ENCODE results near the gene POU2AF1.
"Not testable (repeated sequence)": the region's sequence is repeated elsewhere in the genome, so short reads cannot be mapped to it uniquely, and the experiment has no call there.

POU2AF1 gene

DNA sequence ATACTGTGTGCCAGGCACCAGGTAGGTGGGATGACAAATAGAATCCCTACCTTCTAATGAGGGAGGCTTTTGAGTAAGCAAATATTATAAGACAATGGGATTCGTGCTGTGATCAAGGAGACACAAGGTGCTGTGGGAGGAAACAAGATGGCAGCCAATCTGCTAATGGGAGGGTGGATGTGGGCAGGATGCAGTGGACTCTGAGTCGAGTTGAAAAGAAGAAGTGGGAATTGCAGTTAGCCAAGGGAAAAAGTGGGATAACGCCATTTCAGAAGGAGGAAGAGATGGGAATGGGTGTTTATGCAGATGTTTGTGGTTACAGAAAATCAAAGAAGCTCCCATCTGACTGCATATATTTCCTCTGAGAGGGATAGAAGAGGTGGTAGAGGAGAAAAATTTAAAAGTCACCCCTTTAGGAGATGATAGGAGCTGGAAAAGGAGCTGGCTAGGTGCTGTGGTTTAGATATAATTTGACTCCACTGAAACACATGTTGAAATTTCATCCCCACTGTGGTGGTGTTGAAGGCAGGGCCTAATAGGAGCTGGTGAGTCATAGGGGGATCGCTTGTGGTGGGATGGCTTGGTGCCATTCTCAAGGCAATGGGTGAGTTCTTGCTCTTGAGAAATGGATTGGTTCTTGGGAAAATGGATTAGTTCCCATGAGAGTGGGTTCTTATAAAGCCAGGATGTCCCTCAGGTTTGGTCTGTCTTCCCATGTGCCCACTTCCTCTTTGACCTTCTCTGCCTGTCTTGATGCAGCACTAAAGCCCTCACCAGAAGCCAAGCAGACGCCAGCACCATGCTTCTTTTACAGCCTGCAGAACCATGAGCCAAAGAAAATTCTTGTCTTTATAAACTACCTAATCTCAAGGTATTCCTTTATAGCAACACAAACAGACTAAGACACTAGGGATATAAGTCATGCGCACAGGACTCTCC lies 30.0 kb upstream of the POU2AF1 start:
- no peak for DNase-seq

DNA sequence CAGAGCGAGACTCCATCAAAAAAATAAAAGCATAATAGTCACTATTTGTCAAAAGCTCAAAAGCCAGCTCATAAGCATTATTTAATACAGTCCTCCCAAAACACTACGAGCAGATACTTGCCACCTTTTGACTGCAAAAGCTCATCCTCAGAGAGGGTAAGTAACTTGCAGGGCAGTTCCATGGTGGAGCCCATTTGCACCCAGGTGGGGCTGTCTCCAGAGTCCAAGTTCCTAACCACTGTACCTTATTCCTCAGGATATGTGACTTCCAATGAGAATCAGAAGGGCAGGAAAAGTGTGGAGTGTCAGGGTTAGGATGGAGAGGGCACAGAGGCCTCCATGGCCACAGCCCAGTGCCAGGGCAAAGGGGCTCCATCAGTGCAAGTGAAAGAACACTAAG lies 28.6 kb upstream of the POU2AF1 start:
- DNase-seq: no peak

- DNase-seq: no peak
These were observed 27.5 kb upstream of the POU2AF1 start for GRCh38 chr11:111406589-111406988.

DNA sequence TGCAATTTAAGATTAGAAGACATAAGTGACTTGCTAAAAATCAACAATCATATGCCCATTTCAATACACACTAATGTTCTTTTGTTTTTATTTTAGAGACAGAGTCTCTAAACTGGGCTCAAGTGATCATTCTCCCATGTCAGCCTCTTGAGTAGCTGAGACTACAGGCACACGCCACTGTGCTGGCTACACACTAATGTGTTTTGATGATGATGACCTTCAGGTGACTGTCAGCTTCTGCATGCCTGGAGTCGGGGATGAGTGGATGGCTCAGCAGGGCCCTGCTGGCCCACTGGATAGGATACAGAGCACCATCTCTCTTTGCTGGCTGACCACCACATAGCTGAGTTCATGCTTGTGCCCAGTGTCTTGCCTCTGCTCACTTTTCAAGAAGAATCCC lies 27.0 kb upstream of the POU2AF1 start:
- no peak for DNase-seq

GRCh38 chr11:111405551-111405950 lies 26.5 kb upstream of the POU2AF1 start:
- no peak for DNase-seq

GRCh38 chr11:111403051-111403726 lies 24.1 kb upstream of the POU2AF1 start:
- no peak for DNase-seq

DNA sequence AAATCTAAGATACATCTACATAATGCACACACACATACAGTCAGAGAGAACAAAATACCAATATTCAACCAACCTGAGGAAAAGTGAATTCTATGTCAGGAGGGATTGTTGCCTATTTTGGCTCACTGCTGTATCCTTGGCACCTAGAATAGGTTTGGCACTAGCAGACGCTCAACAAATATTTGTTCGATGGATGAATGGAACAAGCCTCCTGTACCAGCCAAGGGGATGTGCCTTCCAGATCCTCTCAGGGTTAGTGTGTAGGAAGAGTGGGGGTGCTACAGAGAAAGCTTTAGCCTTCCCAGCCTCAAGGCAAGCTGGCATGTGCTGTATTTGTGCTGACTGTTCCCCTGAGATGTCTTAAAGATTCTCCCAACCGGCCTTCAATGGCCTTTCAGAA lies 23.3 kb upstream of the POU2AF1 start:
- no peak for DNase-seq

DNA sequence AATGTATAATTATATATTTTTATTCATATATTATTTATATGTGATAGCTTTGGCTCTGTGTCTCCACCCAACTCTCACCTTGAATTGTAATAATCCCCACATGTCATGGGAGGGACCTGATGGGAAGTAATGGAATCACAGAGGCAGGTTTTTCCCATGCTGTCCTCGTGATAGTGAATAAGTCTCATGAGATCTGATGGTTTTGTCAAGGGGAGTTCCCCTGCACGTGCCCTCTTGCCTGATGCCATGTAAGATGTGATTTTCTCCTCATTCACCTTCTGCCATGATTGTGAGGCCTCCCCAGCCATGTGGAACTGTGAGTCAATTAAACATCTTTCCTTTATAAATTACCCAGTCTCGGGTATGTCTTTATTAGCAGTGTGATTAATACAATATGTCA lies 22.9 kb upstream of the POU2AF1 start:
- DNase-seq: not testable (repeated sequence)

DNA sequence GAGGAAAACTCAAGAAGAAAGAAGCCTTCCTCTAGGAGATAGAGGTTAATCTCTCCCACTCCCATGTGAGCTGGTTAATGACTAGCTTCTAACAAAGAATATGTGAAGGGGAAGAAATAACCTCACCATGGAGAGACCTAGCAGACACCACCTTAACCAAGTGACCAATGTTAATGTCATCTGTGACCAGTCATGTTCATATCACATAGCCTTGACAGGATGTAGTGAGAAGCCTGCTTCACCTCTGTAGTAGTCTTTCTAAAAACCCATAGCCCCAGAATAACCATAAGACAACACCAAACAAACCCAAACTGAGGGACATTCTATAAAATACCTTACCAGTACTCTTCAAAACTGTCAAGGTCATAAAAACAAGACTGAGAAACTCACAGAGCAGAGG lies 21.5 kb upstream of the POU2AF1 start:
- DNase-seq: no peak

- no peak for DNase-seq
These were observed 20.3 kb upstream of the POU2AF1 start for GRCh38 chr11:111399187-111400031.

DNA sequence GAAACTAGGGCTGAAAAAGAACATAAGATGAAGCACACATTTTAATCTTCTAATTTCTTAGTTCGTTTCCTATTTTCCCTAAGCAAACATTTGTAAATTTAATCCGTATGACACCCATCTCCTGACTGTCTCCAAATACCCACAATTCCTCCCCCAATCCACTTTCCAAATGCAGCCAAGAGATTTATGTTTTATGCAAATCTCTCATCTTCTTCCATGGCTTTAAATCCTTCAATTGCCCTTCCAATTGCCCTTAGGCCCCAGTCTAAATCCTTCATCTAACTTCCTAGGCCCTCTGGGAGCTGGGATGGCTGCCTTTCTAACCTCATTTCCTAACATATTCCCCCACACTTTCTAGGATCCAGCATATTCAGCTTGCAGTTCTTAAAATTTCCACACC lies 18.0 kb upstream of the POU2AF1 start:
- no peak for DNase-seq

DNA sequence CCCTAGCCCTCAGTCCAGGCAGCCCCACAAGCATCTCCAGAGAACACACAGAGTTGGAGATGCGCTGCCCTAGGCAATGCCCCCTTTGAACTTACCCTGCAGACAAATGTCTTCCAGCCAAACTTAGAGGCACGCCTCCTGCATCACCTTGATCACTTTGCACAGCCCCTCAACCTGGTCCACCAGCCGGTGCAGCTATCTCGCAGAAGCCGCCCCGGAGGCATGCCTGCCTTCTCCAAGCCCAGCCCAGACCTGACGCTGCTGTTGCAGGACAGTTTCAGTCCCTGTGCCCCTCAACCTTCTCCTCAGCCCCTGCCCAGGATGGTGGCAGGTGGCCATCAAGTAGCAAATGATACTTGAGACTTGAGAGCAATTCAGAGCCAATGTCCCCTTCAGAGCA lies 16.7 kb upstream of the POU2AF1 start:
- no peak for DNase-seq

GRCh38 chr11:111395081-111395480 lies 16.0 kb upstream of the POU2AF1 start:
- no peak for DNase-seq

DNA sequence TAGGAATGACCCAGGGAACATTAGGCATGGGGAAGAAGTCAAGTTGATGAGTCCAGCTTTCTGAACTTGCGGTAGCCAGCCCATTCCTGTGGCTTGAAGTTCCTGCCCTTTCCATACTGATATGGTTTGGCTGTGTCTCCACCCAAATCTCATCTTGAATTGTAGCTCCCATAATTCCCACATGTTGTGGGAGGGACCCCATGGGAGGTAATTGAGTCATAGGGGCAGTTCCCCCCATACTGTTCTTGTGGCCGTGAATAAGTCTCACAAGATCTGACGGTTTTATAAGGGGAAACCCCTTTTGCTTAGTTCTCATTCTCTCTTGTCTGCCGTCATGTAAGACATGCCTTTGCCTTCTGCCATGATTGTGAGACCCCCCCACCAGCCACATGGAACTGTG lies 15.1 kb upstream of the POU2AF1 start:
- DNase-seq: not testable (repeated sequence)

DNA sequence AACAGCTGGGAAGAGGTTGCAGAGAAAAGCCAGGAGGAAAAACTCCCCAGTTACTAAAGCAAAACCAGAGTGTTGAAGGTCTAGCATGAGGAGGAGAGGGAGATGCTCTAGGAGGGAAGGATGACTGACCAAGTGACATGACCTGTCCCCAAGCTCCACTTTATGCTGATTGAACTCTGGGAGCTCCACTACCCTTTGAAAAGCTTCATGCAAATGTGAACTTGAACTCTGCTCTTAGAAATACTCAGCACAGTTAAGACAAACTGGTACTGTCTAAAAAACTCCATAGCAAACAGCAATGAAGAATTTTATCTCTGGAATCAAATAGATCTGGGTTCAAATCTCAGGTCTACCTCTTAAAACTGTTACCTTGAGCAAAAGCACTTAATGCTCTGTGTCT lies 14.5 kb upstream of the POU2AF1 start:
- no peak for DNase-seq

GRCh38 chr11:111393096-111393495 lies 14.0 kb upstream of the POU2AF1 start:
- DNase-seq: no peak

DNA sequence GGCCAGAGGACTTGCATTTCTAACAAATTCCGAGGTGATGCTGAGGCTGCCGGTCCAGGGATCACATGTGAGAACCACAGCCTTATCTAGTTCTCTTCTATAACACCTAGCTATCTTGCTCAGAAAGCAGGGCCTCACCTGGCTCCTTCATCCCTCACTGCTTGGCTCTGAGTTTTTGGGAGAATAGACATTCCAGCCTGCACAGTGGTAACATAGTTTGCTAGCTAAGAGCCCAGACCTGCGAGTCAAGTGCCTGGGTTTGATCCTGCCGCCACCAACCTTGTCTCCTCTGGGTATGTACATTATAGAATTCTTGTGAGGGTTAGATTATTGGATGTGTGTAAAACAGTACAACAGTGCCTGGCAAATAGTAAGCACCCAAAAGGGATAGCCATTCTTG lies 13.5 kb upstream of the POU2AF1 start:
- DNase-seq: no peak

DNA sequence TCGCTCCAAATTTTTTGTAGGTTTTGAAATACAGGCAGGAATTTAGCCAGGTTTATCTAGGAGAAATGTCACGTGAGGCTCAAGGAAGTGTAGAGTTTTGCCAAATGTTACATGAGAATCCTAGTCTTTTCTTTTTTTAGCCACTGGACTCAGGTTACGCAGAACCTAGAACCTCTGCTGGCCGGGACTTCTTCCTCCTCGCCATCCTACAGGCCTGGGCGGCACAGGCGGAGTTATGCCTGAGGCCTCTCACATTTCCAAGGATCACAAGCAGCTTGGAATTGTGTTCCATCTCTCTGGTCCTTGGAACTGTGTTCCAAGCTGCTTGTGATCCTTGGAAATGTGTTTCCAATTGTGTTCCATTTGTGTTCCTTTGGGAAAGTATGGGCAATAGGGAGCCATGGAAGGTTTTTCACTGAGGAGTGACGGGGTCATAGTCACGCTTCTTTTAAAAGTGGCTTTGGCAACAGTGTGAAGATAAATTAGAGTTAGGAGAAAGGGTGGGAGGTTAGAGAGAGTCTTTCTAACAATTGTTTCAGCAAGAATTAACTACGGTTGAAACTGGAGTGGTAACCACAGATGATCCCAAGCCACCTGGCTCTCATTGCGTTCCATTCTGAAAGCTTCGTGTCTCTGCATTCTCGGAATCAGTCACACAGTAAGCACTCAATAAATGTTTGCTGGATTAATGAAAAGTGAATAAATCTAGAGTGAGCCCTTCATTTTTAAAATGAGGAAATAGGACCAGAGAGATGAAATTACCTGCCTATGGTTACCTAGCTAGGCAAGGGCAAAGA lies 12.5 kb upstream of the POU2AF1 start:
- DNase-seq: no peak

GRCh38 chr11:111388842-111389241 lies 9.8 kb upstream of the POU2AF1 start:
- DNase-seq: no peak

GRCh38 chr11:111388420-111388819 lies 9.3 kb upstream of the POU2AF1 start:
- DNase-seq: no peak

- DNase-seq: no peak
These were observed 8.3 kb upstream of the POU2AF1 start for GRCh38 chr11:111387363-111387762.

- no peak for DNase-seq
These were observed 7.6 kb upstream of the POU2AF1 start for GRCh38 chr11:111386611-111387150.

Data from amniotic stem cell (primary cell).